HG03280 (cell line): ENCODE results near the gene OTOL1.
"Not testable (repeated sequence)": the region's sequence is repeated elsewhere in the genome, so short reads cannot be mapped to it uniquely, and the experiment has no call there.

ENCODE experiments used
- ATAC-seq: cut with Tn5 transposase; IDR thresholded peaks from one replicate; pipeline ENCODE4 v1.9.1; 2021; ENCODE audit warnings: mild to moderate bottlenecking, moderate library complexity; ENCODE audit not compliant: unreplicated experiment

OTOL1 gene

GRCh38 chr3:161496508-161496907 is at the start of gene OTOL1:
OTOL1 (plus strand) TSS chr3:161496808; CDS start chr3:161496808, 0 bp downstream.
- no peak for ATAC-seq

- no peak for ATAC-seq
Observed at GRCh38 chr3:161449785-161450184, 46.8 kb upstream of the OTOL1 start.

- no peak for ATAC-seq
Observed at GRCh38 chr3:161452179-161452578, 44.4 kb upstream of the OTOL1 start.

GRCh38 chr3:161454615-161455014 is 42.0 kb upstream of the OTOL1 start:
- ATAC-seq, result no peak

- no peak for ATAC-seq
Observed at GRCh38 chr3:161455962-161456361, 40.6 kb upstream of the OTOL1 start.

- no peak for ATAC-seq
Observed at GRCh38 chr3:161462138-161462537, 34.5 kb upstream of the OTOL1 start.

GRCh38 chr3:161471211-161471610 is 25.4 kb upstream of the OTOL1 start:
- no peak for ATAC-seq

- ATAC-seq, result no peak
Observed at GRCh38 chr3:161474139-161474538, 22.5 kb upstream of the OTOL1 start.

- ATAC-seq, result no peak
Observed at GRCh38 chr3:161474741-161475140, 21.9 kb upstream of the OTOL1 start.

GRCh38 chr3:161475206-161475605 is 21.4 kb upstream of the OTOL1 start:
- ATAC-seq, result no peak

GRCh38 chr3:161475905-161476304 is 20.7 kb upstream of the OTOL1 start:
- ATAC-seq, result no peak

GRCh38 chr3:161484226-161484625 is 12.4 kb upstream of the OTOL1 start:
- no peak for ATAC-seq

- peak; percentile 35 for ATAC-seq
Observed at GRCh38 chr3:161488284-161488683, 8.3 kb upstream of the OTOL1 start.

GRCh38 chr3:161489395-161489794 is 7.2 kb upstream of the OTOL1 start:
- peak; percentile 99 for ATAC-seq

GRCh38 chr3:161490845-161491244 is 5.8 kb upstream of the OTOL1 start:
- ATAC-seq, result not testable (repeated sequence)

GRCh38 chr3:161498259-161498921 is 1.8 kb downstream of the OTOL1 start:
- no peak for ATAC-seq

- no peak for ATAC-seq
Observed at GRCh38 chr3:161500068-161500796, 3.6 kb downstream of the OTOL1 start.

- ATAC-seq, result no peak
Observed at GRCh38 chr3:161503271-161503670, 6.7 kb downstream of the OTOL1 start.

GRCh38 chr3:161508852-161509477 is 12.4 kb downstream of the OTOL1 start:
- ATAC-seq, result peak; percentile 82

GRCh38 chr3:161510510-161511260 is 14.1 kb downstream of the OTOL1 start:
- ATAC-seq, result no peak

GRCh38 chr3:161523916-161524315 is 27.3 kb downstream of the OTOL1 start:
- ATAC-seq, result no peak
